HG02588 (cell line): ENCODE data around the gene SNTG2.

Experiments used
- ATAC-seq: cut with Tn5 transposase; IDR thresholded peaks from one replicate; pipeline ENCODE4 v1.9.1; 2021; ENCODE audit warnings: mild to moderate bottlenecking, moderate library complexity; ENCODE audit not compliant: unreplicated experiment

The SNTG2 gene

GRCh38 chr2:1265454-1265853 lies 314.8 kb downstream of the SNTG2 start:
- ATAC-seq = no peak

DNA sequence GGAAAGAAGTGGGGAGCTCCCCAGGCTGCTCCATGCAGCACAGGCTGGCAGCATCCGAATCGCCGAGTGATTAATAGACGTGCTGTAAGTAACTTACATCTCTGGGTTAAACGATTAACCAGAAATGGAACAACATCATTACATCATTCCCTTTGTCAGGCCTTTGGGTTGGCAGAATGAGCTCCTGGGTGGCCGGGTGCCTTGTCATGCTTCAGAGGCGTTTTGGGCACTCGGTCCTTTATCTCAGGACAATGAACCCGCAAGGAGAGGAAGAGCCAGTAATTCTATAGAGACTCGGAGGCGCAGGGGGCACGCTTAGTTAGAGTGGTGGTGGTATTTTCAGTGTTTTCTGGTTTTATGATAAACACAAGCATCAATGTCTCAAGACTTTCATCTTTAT lies 315.7 kb downstream of the SNTG2 start:
- ATAC-seq = no peak

DNA sequence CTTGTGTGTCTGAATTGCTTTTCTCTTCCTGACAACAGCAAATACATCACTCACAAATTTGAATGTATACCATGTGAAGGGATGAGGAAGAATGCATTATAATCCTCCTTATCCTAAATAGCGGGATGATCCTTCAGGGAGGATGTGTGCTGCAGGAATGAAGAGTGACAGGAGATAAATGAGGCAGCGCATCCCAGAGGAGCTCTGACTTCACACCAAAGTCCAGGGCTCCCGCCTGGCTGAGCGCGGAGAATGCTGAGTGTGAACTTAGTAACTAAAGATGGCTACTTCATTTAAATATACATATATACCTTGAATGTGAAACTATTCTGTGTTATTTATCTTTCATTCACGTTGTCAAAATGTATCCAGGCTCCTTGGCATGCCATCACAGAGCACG lies 317.4 kb downstream of the SNTG2 start:
- no peak for ATAC-seq

GRCh38 chr2:1269812-1270211 lies 319.2 kb downstream of the SNTG2 start:
- ATAC-seq = no peak

DNA sequence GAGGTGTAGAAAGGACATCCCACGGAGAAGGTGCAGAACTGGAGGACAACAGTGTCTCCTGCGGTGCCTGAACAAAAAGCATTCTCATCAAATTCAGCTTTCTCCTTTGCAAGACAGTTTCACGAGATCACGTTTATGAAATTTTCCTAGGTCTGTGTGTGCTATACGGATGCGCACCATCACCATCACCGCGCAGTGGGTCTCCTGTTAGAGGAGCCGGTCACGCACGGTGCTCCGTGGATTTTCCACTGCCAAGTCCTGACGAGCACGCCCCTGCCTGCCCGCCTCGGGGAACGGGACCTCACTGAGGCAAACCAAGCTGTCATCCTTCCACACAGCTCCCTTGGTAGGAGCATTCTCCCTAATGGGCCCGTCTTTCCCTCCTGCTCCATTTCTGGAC lies 322.2 kb downstream of the SNTG2 start:
- no peak for ATAC-seq

- no peak for ATAC-seq
Observed at GRCh38 chr2:1277634-1278033, 327.0 kb downstream of the SNTG2 start.

DNA sequence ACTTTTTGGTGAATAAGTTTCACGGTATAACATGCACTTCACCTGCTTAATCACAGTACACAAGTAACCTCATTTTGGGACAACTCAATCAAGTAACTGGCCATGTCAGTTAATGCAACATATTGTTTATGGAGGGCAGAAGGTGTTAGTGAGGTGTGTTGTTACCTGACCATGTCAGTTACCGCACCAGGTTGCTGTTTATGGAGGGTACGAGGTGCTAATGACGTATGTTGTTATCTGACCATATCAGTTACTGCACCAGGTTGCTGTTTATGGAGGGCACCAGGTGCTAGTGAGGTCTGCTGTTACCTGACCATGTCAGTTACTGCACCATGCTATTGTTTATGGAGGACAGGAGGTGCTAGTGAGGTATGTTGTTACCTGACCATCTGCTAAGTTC lies 327.5 kb downstream of the SNTG2 start:
- no peak for ATAC-seq

DNA sequence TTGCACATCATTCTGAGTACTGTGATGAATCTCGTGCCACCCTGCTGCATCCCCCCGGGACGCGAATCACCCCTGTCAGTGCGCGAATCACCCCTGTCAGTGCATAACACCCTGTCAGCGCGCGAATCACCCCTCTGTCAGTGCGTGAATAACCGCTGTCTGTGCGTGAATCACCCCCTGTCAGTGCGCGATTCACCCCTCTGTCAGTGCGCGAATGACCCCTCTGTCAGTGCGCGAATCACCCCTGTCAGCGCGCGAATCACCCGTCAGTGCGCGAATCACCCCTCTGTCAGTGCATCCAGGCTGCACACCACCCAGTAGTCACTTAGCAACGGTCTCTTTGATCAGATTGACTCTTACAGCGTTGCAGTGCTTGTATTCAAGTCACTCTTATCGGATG lies 328.2 kb downstream of the SNTG2 start:
- no peak for ATAC-seq

- ATAC-seq = no peak
Observed at GRCh38 chr2:1282552-1282951, 331.9 kb downstream of the SNTG2 start.

DNA sequence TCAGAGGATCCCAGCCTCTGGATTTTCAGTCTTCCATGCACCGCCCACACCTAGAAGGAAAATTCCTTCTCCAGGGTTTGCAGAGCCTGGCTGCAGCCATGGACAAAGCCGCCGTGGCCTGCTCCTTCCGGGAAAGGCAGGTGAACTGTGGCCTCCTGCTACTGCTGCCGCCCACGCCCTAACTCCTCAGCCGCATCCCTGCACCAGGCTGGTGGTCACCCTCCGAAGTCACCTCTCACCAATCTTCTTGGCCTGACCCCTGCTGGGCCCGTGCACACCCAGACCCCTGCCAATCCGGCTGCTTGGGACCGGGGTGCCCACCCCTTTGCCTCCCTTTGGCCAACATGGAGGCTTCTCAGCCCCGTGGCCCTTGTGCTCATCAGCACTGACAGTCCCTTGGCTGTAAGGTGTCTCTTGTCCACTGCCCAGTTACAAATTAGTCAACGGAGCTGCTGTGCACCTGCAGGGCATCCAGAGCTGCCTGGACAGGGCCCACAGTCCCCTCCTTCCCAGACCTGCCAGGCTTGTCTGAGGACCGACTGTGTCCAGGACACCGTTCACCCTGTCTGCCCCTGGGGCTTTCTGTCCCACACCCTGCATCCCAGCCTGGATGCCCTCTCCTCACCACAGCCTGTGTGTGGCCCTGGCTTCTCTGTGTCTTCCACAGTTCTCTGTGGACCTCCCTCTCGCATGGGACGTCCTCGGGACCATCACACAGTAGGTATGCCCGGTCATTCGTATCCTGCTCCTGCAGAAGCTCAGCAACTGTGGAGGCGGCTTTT lies 332.6 kb downstream of the SNTG2 start:
- ATAC-seq = no peak

- ATAC-seq = no peak
Observed at GRCh38 chr2:1283871-1284270, 333.2 kb downstream of the SNTG2 start.

GRCh38 chr2:1286929-1287328 lies 336.3 kb downstream of the SNTG2 start:
- ATAC-seq = no peak

- no peak for ATAC-seq
Observed at GRCh38 chr2:1287427-1287826, 336.8 kb downstream of the SNTG2 start.

DNA sequence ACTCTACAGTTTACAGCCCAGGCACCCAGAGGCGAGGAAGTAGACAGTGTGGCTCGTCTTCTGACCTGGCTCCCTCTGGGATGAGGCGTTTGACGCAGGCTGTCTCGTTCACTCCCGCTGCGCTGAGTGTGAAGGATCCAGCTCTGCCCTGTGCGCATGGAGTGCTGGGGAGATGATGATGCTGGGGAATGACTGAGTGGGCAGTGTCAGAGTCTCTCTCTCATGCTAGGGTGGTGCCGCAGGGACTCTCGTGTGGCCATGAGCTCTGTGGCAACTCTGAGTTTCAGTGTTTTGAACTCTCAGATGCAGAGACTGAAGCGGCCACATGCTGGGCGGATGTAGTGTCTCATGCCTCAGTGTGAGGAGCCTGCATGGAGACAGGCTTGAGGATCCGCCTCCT lies 344.3 kb downstream of the SNTG2 start:
- ATAC-seq = no peak

GRCh38 chr2:1295740-1296139 lies 345.1 kb downstream of the SNTG2 start:
- ATAC-seq = no peak

GRCh38 chr2:1297372-1298159 lies 346.9 kb downstream of the SNTG2 start:
- no peak for ATAC-seq

DNA sequence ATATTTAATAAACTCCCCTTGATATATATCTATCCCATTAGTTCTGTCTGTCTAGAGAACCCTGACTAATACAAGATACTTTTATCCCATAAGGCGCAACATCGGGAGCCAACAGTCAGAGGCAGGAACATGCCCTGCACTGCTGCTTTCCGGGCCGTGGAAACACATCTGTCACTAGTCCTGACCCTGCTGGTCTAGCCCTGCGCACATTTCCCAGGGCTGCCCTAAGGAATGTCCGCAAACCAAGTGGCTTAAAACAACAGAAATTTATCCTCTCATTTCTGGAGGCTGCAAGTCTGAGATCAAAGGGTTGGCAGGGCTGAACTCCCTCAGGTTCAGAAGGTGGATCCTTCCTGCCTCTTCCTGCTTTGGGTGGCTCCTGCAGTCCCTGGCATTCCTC lies 348.4 kb downstream of the SNTG2 start:
- no peak for ATAC-seq

DNA sequence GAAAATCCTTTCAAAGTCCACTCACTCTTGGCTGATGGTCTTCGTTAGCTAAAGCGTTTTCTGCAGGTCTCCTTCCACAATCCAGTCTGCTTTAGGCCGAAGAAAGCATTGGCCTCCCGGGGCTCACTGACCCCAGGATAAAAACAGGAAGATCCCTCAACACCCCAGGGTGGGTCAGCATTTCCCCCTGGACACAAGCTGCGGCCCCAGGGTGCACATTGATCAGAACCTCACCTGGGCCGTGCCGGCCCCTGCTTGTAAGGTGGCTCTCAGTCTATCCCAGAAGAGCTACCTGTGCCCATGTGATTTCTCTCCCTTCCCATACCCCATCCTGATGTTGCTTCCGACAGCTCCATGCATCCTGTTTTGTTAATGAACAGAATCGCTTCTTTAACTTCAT lies 349.6 kb downstream of the SNTG2 start:
- ATAC-seq = no peak

DNA sequence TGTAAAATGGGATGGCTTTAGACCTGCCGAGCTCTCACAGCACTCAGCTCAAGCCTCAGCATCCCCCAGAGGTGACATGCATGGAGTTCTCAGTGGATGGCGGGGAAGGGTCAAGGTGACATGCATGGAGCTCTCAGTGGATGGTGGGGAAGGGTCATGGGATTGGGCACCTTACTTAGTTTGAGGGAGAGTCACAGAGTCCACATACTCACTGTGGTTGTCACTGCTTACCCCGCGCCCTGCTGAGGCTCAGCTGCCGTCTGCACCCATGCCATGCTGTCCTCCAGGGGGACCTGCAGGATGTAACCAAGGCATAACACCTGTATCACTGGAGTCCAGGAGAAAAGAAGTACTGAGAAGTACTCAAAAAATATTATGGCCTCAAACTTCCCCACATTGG lies 350.4 kb downstream of the SNTG2 start:
- no peak for ATAC-seq

DNA sequence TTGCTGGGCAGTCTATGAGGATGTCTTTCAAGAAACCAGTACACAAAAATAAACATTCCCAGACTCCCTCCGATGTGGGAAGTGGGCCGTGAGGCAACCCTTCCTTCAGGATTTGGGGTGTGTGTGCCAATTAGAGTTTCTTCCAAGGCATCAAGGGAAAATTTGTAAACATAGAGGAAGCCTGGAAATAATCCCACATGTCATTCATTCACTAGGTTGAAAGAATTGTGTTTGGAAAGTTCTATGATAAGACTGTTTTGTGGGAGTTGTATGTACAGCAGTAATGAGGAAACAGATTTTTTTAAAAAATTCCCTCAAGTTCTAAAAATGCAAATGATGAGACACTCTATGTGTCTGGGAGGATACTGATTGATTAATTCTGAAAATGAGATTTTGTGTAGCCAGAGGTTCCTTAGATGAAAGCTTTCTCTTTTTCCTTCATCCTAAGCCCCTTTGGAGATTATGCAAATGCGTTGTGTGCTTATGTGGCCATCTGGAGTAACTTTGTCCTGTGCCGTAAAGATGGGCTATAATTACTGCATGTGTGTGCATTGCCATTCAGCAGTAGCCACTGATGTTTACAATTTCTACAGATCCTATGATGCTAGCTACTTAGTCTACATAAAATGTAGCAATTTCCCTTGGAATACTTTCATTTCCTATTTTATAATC lies 354.8 kb downstream of the SNTG2 start:
- no peak for ATAC-seq

DNA sequence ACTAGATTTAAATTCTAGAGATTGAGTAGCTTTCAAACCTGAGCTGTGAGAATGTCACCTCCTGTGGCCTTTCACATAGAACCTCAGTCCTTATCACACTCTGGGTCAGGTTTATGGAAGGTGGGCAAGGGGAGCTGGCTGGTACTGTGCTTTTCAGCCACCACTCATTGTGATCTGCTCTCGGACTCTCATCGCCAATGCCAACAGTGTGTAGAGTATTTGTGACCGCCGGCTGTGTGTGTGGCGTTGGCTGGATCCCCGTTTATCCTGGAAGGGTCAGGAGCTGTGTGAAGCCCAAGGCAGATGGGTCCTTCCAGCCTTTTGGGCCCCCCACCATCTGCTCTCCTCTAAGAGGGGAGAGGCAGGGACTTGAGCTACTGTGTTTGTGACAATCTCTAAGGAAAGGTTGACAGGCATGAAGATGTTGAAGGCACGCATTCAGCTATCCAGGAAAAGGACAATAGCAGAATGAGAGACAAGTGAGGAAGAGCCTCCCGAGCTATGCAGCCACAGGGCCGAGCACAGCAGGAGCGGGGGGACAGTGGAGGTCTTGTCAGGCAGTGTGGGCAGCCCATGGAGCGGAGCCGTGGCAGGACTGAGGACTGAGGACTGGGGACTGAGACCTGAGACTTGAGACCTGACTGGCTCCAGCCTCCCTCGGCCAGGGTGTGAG lies 355.5 kb downstream of the SNTG2 start:
- ATAC-seq = no peak
